GM19452 (cell line): ENCODE data around the gene PGM5.
"Not testable (repeated sequence)": the region's sequence is repeated elsewhere in the genome, so short reads cannot be mapped to it uniquely, and the experiment has no call there.

ENCODE experiments used
- ATAC-seq: cut with Tn5 transposase; IDR thresholded peaks from one replicate; pipeline ENCODE4 v1.9.1; 2021; ENCODE audit not compliant: unreplicated experiment

The PGM5 gene

GRCh38 chr9:68356380-68357118, at the start of gene PGM5:
TSS of gene PGM5 (plus strand) at chr9:68356611. CDS start at chr9:68357128, 517 bp downstream.
- ATAC-seq, result not testable (repeated sequence)

DNA sequence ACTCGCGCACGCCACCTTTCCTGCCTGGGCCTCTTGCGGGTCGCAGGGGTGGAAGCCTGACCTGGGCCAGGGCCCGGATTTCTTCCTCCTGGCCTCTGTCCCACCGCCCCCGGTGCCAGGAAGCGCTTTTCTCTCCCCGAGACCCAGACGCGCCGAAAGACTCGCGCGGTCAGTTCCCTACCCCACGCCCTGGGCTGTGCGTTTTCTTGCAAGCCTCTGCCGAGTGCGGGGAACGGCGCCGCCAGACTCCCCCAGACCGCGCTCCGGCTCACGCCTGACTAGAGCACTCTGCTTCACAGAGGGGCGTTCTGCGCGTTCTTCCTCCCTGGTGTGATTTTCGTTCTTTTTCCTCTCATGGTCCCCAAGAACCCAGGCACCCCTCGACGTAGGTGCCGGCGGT, 49.3 kb upstream of the PGM5 start:
- ATAC-seq, result not testable (repeated sequence)

DNA sequence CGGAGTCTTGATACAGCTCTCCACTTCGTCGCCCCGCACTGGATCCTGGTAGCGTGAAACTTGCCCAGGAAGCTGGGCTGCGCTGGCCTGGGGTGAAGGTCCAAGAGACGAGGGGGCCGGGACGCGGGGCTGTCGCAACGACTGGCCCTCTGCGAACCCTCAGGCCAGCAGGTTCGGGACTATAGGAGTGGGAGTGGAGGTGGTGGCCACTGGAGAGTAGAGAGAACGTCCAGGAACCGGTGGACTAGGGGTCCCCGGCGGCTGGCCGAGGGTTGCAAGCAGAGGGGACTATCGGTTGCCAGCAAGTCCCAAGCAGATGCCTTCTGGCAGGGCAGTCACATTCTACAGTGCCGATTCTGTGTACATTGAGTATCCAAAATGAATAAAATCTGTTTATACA, 48.8 kb upstream of the PGM5 start:
- ATAC-seq, result not testable (repeated sequence)

- not testable (repeated sequence) for ATAC-seq
Measured at GRCh38 chr9:68311208-68311607, 45.2 kb upstream of the PGM5 start.

DNA sequence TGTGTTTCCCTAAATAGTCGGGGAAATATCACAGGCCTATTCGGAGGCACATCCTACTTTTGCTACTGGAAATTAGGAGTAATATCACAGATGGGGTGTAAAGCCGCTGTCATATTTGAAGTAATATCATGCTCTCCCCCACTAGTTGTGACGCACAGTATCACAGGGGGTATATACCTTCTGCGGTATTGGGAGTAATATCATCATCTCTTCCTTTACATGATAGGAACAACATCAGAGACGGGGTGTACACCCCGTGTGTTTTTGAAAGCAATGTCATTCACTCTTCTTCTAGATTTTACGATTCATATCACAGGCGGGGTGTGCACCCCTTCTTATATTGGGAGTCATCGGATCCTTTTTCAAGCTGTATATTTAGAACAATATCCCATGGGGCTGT, 38.2 kb upstream of the PGM5 start:
- not testable (repeated sequence) for ATAC-seq

DNA sequence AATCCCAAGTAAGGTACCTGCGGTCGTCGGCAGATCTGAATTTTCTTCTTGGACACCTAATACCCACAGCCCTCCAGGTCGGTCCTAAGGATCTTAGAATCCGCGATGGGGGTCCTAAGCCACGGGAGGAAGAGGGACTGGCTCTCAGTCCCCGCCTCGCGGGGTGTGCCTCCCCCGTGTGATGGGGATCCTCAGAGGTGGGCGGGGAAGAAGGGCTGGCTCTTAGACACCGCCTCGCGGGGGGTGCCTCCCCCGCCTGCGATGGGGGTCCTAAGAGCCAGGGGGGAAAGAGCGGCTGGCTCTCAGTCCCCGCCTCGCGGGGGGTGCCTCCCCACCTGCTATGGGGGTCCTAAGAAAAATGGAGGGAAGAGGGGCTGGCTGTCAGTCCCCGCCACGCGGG, 32.7 kb upstream of the PGM5 start:
- not testable (repeated sequence) for ATAC-seq

GRCh38 chr9:68324518-68324917, 31.9 kb upstream of the PGM5 start:
- not testable (repeated sequence) for ATAC-seq

DNA sequence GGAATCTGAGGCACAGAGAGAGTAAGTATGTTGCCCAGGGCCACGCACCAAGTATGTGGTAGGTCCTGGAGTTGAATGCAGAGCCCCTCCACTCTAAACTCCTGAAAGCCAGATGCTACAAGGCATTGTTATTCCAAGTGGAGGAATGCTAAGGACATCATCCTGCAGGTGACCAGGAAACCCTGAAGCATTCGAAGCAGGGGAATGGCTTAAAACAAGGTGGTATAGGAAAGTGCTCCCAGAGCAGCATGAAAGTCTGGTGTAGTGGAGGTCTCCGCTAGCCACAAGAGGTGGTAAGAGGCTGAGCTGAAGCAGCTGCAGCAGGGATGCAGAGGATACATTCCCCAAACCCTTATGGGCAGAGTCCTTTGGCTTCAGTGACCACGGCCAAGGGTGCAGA, 27.3 kb upstream of the PGM5 start:
- not testable (repeated sequence) for ATAC-seq

DNA sequence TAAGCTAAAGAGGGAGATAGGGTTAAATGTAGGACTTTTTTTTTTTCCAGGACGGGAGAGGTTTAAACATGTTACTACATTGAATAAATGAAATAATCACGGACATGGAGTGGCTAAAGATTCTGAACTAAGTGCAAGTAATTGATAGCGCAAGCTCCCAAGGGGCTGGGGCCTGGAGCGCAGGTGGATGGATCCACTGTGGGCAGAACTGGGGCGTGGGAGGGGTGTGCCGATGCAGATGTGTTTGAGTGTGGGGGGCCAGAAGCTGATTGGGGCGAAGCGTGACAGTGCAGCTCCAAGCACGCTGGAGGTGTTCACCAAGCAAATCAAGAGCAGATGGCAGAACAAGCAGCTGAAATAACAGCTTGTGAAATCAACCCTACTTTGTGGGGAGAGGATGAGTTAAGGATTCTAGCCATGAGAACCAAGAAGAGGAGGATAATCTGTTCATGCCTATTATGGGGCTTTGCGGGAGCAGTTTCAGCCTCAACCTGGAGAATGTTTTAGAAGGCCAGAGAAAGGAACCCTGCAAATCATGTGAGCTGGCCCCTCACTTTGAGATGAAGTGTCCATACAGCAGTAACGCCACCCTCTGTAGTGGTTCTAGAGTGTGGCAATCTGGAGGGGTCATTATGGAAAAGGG, 25.8 kb upstream of the PGM5 start:
- not testable (repeated sequence) for ATAC-seq

- not testable (repeated sequence) for ATAC-seq
Measured at GRCh38 chr9:68332122-68332521, 24.3 kb upstream of the PGM5 start.

DNA sequence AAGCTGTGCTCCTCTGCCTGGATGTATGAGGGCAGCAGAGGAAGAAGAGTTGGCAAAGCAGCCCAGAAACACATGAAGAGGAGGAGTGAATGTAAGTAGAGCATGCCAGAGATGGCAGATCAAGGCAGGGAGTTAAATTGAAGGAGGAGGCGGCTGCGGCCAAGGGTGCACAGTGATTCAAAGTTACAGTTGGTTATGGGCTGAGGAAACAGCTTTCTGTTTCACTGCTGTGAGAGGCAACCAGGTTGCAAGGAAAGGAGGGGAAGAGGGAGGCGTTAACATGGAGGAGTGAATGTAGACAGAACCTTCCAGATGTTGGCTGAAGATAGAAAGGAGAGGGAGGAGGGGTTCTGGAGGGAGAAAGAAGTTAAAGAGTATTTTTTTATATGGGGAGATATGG, 20.5 kb upstream of the PGM5 start:
- ATAC-seq, result not testable (repeated sequence)

DNA sequence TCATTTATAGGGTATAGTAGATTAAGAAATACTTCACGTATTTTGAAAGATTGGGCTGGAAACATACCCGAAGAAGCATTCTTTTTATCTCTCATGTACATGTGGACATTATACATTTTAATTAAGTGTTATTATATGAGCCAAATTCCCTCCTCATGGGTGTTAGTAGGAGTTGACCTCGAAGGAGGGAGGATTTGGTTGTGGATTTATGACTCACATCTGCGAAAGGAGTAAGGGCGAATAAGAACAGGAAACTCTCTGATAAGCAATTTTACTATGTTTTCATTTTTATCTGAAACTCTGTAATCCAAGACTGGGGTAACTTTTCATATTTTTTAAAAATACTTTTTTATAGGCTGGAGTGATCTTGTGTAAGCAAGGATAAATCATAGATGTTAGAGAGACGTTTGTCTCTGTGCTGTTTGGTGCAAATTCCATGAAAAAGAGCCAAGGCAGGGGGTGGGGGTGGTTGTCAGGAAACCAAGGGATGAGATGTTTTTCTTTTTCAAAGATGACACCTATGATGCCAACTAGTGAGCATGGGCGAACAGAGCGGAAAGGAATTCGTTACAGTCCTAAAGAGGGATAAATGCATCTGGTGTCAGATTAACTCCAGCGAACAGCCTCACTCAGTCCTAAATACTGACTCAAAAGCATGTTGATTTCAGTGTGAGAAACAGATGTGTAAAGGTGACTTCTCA, 19.6 kb upstream of the PGM5 start:
- ATAC-seq, result not testable (repeated sequence)

- ATAC-seq, result not testable (repeated sequence)
Measured at GRCh38 chr9:68338000-68338399, 18.4 kb upstream of the PGM5 start.

DNA sequence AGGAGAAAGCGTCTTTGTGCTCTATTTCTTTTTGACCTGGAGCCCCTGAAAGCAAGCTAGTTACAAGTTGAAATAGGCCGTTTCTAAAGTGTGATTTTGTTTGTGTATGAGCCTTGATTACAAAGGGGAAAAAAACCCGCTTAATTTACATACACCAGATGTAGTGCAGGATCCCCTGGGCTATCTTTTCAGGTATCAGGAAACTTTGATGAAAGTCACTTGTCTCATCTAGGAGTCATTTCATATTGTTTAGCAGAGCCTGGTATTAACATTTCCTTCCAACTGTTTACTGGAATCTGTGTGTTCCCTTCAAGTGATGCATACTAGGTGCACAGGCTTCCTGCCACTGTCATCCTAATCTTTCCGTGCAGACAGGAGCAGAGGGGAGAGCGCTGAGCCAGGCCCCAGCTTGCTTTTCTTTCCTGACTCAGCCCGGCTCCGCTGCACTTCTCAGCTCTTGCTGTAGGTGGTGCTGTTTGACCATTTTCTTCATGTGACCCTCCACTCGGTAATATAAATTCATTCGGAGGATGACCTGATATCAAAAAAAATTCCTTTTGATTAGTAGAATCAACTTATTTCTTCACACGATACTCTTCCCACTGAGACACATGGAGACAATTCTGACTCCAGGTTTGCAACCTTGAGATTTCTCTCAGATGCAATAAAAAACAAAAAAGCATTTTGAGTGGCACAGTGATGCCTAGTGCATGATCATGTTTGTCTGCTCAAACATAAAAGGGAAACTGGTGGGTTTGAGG, 14.0 kb upstream of the PGM5 start:
- peak; percentile 77 for ATAC-seq

DNA sequence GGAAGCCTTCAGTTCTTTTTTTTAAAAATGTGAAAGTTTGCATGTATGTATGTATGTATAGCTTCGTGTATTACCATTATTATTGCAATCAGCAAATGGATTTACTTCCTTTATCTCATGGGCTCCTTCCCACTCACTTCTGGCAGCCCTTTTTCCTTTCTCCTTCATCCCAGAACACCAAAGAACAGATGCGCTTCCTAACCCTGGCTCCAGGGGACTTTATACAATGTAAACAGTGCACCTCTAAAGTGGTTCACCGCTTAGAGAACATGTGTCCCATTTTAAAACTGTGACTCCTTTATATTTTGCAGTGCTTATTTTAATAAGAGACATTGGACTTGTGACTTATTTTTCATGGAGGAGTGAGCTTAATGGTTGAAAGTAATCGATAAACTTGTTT, 13.2 kb upstream of the PGM5 start:
- ATAC-seq, result not testable (repeated sequence)

DNA sequence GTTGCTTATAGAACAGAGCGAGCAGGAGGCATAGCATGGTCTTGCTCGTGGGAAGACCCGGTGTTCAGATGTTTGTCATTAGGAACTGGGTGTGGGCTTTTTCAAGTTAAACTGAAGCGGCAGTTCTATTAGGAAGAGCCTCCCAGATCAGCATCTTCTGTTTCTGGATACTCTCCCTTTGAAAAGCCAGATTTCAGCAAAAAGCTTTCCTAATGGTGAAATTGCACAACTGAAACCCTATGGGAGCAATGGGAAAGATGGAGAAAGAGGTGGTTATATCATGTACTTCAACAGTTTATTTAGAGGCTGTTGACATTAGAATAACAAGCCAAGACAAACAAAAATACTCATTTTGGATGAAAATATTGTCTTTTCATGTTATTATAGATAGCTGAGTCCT, 12.4 kb upstream of the PGM5 start:
- ATAC-seq, result not testable (repeated sequence)

GRCh38 chr9:68351689-68352088, 4.7 kb upstream of the PGM5 start:
- not testable (repeated sequence) for ATAC-seq

DNA sequence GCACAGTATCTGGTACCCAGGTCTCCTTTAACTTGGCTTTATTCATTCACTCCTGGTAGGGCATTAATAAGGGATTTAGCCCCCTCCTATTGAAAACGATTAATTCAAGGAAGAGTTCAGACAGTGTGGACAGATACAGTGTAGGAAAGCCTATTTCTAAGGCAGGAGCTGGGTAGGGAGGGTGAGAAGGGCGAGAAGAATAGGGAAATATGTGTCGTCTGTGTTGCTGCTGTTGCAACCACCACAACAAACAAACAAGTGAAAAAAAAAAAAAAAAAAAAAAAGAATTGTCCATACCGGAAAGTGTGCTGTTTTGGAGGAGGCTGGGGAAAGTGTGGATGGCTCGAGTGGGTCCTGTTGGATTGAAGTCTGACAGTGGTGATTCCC, 425 bp upstream of the PGM5 start:
- not testable (repeated sequence) for ATAC-seq

GRCh38 chr9:68357119-68357714, 806 bp downstream of the PGM5 start:
- ATAC-seq, result not testable (repeated sequence)

GRCh38 chr9:68366933-68367547, 10.6 kb downstream of the PGM5 start:
- ATAC-seq, result peak; percentile 64
